WTC11 (cell line): ENCODE data around the gene AR. TPM values are rescaled to one million over a fixed set of nuclear protein-coding genes. Genes with fewer than 3 reads are reported as not detected.

Experiments used
- ATAC-seq: fragments of 200-7000 bp; cut with Tn5 transposase; 2 replicates; pipeline ENCODE4 v1.10.0; 2021; ENCODE audit warnings: mild to moderate bottlenecking, moderate library complexity
- CTCF ChIA-PET: fragments of 300-600 bp; sonication (Branson Sonifier 250); formaldehyde crosslinking; loops from one replicate; lab custom pipeline; 2021; ENCODE audit warnings: antibody characterized with exemption; lab: Charles Lee
- POLR2A ChIA-PET: fragments of 350-600 bp; sonication (Branson Sonifier 250); formaldehyde crosslinking; loops from one replicate; lab custom pipeline; 2021; ENCODE audit warnings: antibody characterized with exemption; lab: Charles Lee
- DNase-seq: peaks from one replicate; pipeline ENCODE4 v3.0.0; 2021; ENCODE audit warnings: low spot score
- H3K27ac Mint-ChIP-seq: 2 replicates; pipeline ENCODE4 v1.8.0; 2021; ENCODE audit warnings: mixed read lengths
- H3K27me3 Mint-ChIP-seq: 2 replicates; pipeline ENCODE4 v1.8.0; 2021; ENCODE audit warnings: low read depth, mild to moderate bottlenecking, moderate library complexity, mixed read lengths
- H3K36me3 Mint-ChIP-seq: 2 replicates; pipeline ENCODE4 v1.8.0; 2021; ENCODE audit warnings: mixed read lengths
- H3K4me1 Mint-ChIP-seq: 2 replicates; pipeline ENCODE4 v1.8.0; 2022; ENCODE audit warnings: mixed read lengths
- H3K4me3 Mint-ChIP-seq: 2 replicates; pipeline ENCODE4 v1.8.0; 2021; ENCODE audit warnings: mild to moderate bottlenecking, moderate library complexity, mixed read lengths
- H3K9me3 Mint-ChIP-seq: 2 replicates; pipeline ENCODE4 v1.8.0; 2021; ENCODE audit warnings: mixed read lengths
- ARID4B ChIP-seq: sonication (generic); formaldehyde crosslinking; IDR thresholded peaks from 2 replicates; pipeline ENCODE4 v1.8.0; 2023; ENCODE audit warnings: missing genetic modification reagents, mild to moderate bottlenecking, borderline replicate concordance
- FOXJ3 ChIP-seq: sonication (generic); formaldehyde crosslinking; IDR thresholded peaks from 2 replicates; pipeline ENCODE4 v1.9.0; 2021; ENCODE audit warnings: missing genetic modification reagents, mild to moderate bottlenecking, borderline replicate concordance
- FOXK1 ChIP-seq: sonication (generic); formaldehyde crosslinking; IDR thresholded peaks from 2 replicates; pipeline ENCODE4 v1.8.0; 2022; ENCODE audit warnings: mild to moderate bottlenecking, moderate library complexity, missing genetic modification reagents
- JAZF1 ChIP-seq: fragments of 250-450 bp; sonication (Bioruptor Pico); IDR thresholded peaks from 2 replicates; pipeline ENCODE4 v1.9.0; 2021; ENCODE audit warnings: moderate library complexity, mild to moderate bottlenecking, inconsistent platforms
- JUN ChIP-seq: sonication (generic); formaldehyde crosslinking; IDR thresholded peaks from 2 replicates; pipeline ENCODE4 v1.8.0; 2023; ENCODE audit warnings: mild to moderate bottlenecking, missing genetic modification reagents
- NFE2L1 ChIP-seq: sonication (generic); formaldehyde crosslinking; IDR thresholded peaks from 2 replicates; pipeline ENCODE4 v1.8.1; 2023; ENCODE audit warnings: missing genetic modification reagents
- PRDM15 ChIP-seq: sonication (generic); formaldehyde crosslinking; IDR thresholded peaks from 2 replicates; pipeline ENCODE4 v1.8.0; 2022; ENCODE audit warnings: missing genetic modification reagents
- PREB ChIP-seq: sonication (generic); formaldehyde crosslinking; IDR thresholded peaks from 2 replicates; pipeline ENCODE4 v1.8.1; 2022; ENCODE audit warnings: mild to moderate bottlenecking, missing genetic modification reagents, moderate library complexity, borderline replicate concordance
- USF1 ChIP-seq: sonication (generic); formaldehyde crosslinking; IDR thresholded peaks from 2 replicates; pipeline ENCODE4 v1.8.0; 2022; ENCODE audit warnings: mild to moderate bottlenecking, missing genetic modification reagents
- ZNF219 ChIP-seq: sonication (generic); formaldehyde crosslinking; IDR thresholded peaks from 2 replicates; pipeline ENCODE4 v1.8.0; 2023; ENCODE audit warnings: missing genetic modification reagents, mild to moderate bottlenecking, borderline replicate concordance
- ZNF263 ChIP-seq: sonication (generic); formaldehyde crosslinking; IDR thresholded peaks from 2 replicates; pipeline ENCODE4 v1.8.1; 2022; ENCODE audit warnings: low read depth, mild to moderate bottlenecking, moderate library complexity, missing genetic modification reagents
- ZNF532 ChIP-seq: fragments of 250-450 bp; sonication (Bioruptor Pico); IDR thresholded peaks from 2 replicates; pipeline ENCODE4 v1.9.0; 2021; ENCODE audit warnings: mild to moderate bottlenecking, borderline replicate concordance
- total RNA-seq: library from RNA; stranded (reverse); gene quantifications from 3 replicates; pipeline ENCODE4 v1.2.3, GENCODE V29; 2021
- TF ChIP-seq, protein P1 (sequence below): fragments of 250-450 bp; sonication (Bioruptor Pico); conservative IDR thresholded peaks from 2 replicates; pipeline ENCODE4 v1.9.0; 2021; ENCODE audit warnings: mild to moderate bottlenecking
- TF ChIP-seq, protein P2 (sequence below): sonication (generic); formaldehyde crosslinking; IDR thresholded peaks from 2 replicates; pipeline ENCODE4 v1.8.1; 2023; ENCODE audit warnings: mild to moderate bottlenecking, missing genetic modification reagents, moderate library complexity
- TF ChIP-seq, protein P3 (sequence below): sonication (generic); formaldehyde crosslinking; IDR thresholded peaks from 2 replicates; pipeline ENCODE4 v1.8.1; 2023; ENCODE audit warnings: mild to moderate bottlenecking, moderate library complexity, missing genetic modification reagents
- TF ChIP-seq, protein P4 (sequence below): sonication (generic); formaldehyde crosslinking; IDR thresholded peaks from 2 replicates; pipeline ENCODE4 v1.8.1; 2022; ENCODE audit warnings: low read depth, missing genetic modification reagents, borderline replicate concordance

Gene AR
- total RNA-seq, 1 experiment from 2014 or later: 10.3 TPM

DNA sequence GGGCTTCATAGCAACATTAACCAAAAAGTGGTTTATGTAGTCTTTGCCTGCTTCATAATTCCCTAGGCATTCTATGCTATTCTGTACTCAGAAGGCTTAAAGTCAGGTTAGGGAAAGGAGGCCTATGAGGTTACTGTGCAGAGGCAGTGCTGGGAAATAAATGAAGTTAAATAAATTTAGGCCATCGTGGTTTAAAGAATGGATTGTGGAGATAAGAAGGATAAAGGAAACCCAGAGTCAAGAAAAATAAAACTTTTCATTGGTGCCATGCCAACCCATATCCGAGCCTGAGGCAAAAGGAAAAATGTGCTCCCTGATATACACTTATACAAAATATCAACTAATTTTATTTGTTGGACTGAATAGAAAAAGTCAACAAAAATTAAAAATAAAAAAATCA, 70.2 kb downstream of the AR start:
- DNase-seq (no peak), ATAC-seq (no peak)
- Mint-ChIP-seq H3K4me1 (peaks cover 15% of the 10 kb centered on the region), H3K4me3 (no peak overlapping the region), H3K36me3 (no peaks in the 10 kb centered on the region), H3K27ac (no peak overlapping the region), H3K9me3 (no peaks in the 10 kb centered on the region; the same call in 1 of the 2 replicates), H3K27me3 (no peaks in the 10 kb centered on the region)
- TF ChIP-seq FOXK1 (no peak), PREB (CRISPR knock-in tag) (no peak), USF1 (no peak), JUN (CRISPR knock-in tag) (no peak), ZNF219 (CRISPR knock-in tag) (no peak), ZNF532 (no peak), PRDM15 (CRISPR knock-in tag) (no peak), ZNF263 (CRISPR knock-in tag) (no peak), JAZF1 (CRISPR knock-in tag) (no peak), FOXJ3 (CRISPR knock-in tag) (no peak), ARID4B (CRISPR knock-in tag) (no peak), NFE2L1 (CRISPR knock-in tag) (no peak)
- TF ChIP-seq, protein P1, sequence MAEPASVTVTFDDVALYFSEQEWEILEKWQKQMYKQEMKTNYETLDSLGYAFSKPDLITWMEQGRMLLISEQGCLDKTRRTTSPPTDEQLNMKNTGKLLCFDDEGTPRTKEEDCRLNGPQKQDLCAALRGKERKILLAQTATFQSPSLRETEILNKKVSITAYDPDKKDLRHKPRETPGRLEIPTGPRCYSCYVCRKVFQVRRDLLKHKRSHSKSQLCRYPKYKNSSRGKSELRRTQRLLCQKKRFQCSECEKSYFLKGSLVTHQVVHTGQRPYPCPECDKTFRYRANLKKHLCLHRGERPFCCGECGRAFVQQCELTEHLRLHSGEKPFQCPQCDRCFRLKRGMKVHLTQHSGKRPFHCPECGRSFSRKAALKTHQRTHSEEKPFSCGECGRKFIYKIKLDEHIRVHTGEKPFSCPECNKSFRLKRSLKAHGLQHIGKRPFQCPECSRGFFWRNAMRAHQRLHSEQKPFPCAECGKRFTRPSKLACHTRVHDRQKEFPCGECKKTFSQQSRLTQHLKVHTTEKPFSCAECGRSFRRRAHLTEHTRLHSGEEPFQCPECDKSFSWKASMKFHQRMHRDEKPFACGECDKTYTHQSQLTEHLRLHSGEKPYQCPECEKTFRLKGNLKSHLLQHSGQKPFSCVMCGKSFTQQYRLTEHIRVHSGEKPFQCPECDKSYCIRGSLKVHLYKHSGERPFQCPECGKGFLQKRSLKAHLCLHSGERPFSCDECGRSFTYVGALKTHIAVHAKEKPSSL (CRISPR knock-in tag): no peak
- TF ChIP-seq, protein P2, sequence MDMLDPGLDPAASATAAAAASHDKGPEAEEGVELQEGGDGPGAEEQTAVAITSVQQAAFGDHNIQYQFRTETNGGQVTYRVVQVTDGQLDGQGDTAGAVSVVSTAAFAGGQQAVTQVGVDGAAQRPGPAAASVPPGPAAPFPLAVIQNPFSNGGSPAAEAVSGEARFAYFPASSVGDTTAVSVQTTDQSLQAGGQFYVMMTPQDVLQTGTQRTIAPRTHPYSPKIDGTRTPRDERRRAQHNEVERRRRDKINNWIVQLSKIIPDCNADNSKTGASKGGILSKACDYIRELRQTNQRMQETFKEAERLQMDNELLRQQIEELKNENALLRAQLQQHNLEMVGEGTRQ: no peak
- TF ChIP-seq, protein P3, sequence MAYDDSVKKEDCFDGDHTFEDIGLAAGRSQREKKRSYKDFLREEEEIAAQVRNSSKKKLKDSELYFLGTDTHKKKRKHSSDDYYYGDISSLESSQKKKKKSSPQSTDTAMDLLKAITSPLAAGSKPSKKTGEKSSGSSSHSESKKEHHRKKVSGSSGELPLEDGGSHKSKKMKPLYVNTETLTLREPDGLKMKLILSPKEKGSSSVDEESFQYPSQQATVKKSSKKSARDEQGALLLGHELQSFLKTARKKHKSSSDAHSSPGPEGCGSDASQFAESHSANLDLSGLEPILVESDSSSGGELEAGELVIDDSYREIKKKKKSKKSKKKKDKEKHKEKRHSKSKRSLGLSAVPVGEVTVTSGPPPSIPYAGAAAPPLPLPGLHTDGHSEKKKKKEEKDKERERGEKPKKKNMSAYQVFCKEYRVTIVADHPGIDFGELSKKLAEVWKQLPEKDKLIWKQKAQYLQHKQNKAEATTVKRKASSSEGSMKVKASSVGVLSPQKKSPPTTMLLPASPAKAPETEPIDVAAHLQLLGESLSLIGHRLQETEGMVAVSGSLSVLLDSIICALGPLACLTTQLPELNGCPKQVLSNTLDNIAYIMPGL (CRISPR knock-in tag): no peak
- TF ChIP-seq, protein P4, sequence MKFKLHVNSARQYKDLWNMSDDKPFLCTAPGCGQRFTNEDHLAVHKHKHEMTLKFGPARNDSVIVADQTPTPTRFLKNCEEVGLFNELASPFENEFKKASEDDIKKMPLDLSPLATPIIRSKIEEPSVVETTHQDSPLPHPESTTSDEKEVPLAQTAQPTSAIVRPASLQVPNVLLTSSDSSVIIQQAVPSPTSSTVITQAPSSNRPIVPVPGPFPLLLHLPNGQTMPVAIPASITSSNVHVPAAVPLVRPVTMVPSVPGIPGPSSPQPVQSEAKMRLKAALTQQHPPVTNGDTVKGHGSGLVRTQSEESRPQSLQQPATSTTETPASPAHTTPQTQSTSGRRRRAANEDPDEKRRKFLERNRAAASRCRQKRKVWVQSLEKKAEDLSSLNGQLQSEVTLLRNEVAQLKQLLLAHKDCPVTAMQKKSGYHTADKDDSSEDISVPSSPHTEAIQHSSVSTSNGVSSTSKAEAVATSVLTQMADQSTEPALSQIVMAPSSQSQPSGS: no peak
- ChIA-PET CTCF (no interaction called here), POLR2A (no interaction called here)
